ENCODE data around the gene HINT2.

- TF ChIP-seq, protein P1, sequence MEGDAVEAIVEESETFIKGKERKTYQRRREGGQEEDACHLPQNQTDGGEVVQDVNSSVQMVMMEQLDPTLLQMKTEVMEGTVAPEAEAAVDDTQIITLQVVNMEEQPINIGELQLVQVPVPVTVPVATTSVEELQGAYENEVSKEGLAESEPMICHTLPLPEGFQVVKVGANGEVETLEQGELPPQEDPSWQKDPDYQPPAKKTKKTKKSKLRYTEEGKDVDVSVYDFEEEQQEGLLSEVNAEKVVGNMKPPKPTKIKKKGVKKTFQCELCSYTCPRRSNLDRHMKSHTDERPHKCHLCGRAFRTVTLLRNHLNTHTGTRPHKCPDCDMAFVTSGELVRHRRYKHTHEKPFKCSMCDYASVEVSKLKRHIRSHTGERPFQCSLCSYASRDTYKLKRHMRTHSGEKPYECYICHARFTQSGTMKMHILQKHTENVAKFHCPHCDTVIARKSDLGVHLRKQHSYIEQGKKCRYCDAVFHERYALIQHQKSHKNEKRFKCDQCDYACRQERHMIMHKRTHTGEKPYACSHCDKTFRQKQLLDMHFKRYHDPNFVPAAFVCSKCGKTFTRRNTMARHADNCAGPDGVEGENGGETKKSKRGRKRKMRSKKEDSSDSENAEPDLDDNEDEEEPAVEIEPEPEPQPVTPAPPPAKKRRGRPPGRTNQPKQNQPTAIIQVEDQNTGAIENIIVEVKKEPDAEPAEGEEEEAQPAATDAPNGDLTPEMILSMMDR (IDR thresholded peaks at IDR 0.05) = no peak
- no peak for TF ChIP-seq EZH2 (IDR thresholded peaks at IDR 0.05; ENCODE audit: borderline replicate concordance, insufficient read depth, low read depth, low read length, poor library complexity, severe bottlenecking)
Measured at GRCh38 chr9:35793461-35793860, 21.4 kb downstream of the HINT2 start.

Data from B cell (primary cell).